ENCODE data around the gene SELPLG.

SELPLG gene

GRCh38 chr12:108622421-108622820, 11.3 kb downstream of the SELPLG start:
- Histone ChIP-seq H3K27ac (replicated peaks) (peak overlapping the region; percentile 32; the same call in 1 of the 2 replicates), H3K4me3 (replicated peaks; ENCODE audit: insufficient read depth, low read length) (no peak overlapping the region), H3K27me3 (ENCODE audit: insufficient read depth, poor library complexity, severe bottlenecking) (no peaks in the 10 kb centered on the region)
- DNase-seq (ENCODE audit: low read depth in 1 of 2, low spot score in 1 of 2), result peak in 1 of 2 experiments; percentile 41
- TF ChIP-seq REST (IDR thresholded peaks at IDR 0.05; ENCODE audit: insufficient replicate concordance, low read depth) (no peak), SPI1 (IDR thresholded peaks at IDR 0.05; ENCODE audit: borderline replicate concordance, low read depth) (peak; percentile 71; the same call in 1 of the 2 replicates)

- H3K27ac ChIP-seq (replicated peaks), result no peak overlapping the region
- DNase-seq (ENCODE audit: low read depth in 1 of 2, low spot score in 1 of 2), result no peak
- no peak for TF ChIP-seq REST (IDR thresholded peaks at IDR 0.05; ENCODE audit: insufficient replicate concordance, low read depth)
- TF ChIP-seq POLR2AphosphoS5 (IDR thresholded peaks at IDR 0.05; ENCODE audit: low read depth), result no peak
- TF ChIP-seq CTCF (IDR thresholded peaks at IDR 0.05; ENCODE audit: insufficient read depth, low read length), result no peak
- TF ChIP-seq SPI1 (IDR thresholded peaks at IDR 0.05; ENCODE audit: borderline replicate concordance, low read depth), result no peak
- TF ChIP-seq GABPA (IDR thresholded peaks at IDR 0.05; ENCODE audit: low read depth), result no peak
- no peak overlapping the region for H3K4me3 ChIP-seq (replicated peaks; ENCODE audit: insufficient read depth, low read length)
- no peaks in the 10 kb centered on the region for H3K27me3 ChIP-seq (ENCODE audit: insufficient read depth, poor library complexity, severe bottlenecking)
Measured at GRCh38 chr12:108621161-108621560, 12.5 kb downstream of the SELPLG start.

DNA sequence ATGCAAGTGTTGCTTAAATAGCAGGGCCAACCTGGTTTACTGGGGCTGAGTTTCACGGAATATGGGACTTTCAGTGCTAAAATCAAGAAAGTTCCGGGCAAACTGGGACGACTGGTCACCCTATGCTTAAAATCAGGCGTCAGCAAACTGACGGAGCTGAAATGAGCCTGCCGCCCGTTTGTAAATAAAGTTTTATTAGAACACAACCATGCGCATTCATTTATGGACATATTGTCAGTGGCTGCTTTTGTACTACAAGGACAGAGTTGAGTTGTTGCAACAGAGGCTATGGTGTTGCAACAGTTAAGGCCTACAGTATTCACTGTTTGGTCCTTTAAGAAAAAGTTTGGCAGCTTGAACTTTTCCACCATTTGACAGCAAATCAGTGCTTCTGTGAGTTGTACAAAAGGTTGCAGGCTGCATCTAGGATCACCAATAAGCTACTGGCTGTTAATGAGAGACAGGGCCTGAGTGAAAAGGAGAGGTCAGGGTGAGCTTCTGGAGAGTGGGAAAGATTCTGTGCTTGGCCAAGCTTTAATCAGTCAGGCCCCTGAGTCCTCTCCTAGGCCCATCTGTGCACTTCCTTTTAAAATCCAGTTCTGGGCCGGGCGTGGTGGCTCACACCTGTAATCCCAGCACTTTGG, 13.3 kb downstream of the SELPLG start:
- TF ChIP-seq POLR2AphosphoS5 (IDR thresholded peaks at IDR 0.05; ENCODE audit: low read depth) (peak; percentile 44; the same call in 1 of the 2 replicates), GABPA (IDR thresholded peaks at IDR 0.05; ENCODE audit: low read depth) (no peak), REST (IDR thresholded peaks at IDR 0.05; ENCODE audit: insufficient replicate concordance, low read depth) (no peak), CTCF (IDR thresholded peaks at IDR 0.05; ENCODE audit: insufficient read depth, low read length) (no peak)
- DNase-seq (ENCODE audit: low read depth in 1 of 2, low spot score in 1 of 2), result peak in 1 of 2 experiments; percentile 81
- Histone ChIP-seq H3K27me3 (ENCODE audit: insufficient read depth, poor library complexity, severe bottlenecking) (no peaks in the 10 kb centered on the region), H3K27ac (replicated peaks) (peak overlapping the region; percentile 40), H3K4me3 (replicated peaks; ENCODE audit: insufficient read depth, low read length) (no peak overlapping the region)
